CD4-positive, alpha-beta memory T cell (primary cell): Measurements from ENCODE around the gene PANK1. TPM values are rescaled to one million over a fixed set of nuclear protein-coding genes. Genes with fewer than 3 reads are reported as not detected.
A peak's percentile ranks its signal among the peaks of the same experiment; 100 is the strongest.

Experiments used
- CTCF ChIA-PET: fragments of 350-600 bp; sonication (Branson Sonifier 250); formaldehyde crosslinking; loops from one replicate; lab custom pipeline; 2021; ENCODE audit warnings: inconsistent platforms; ENCODE audit not compliant: partially characterized antibody; lab: Charles Lee
- POLR2A ChIA-PET: fragments of 350-600 bp; sonication (Branson Sonifier 250); formaldehyde crosslinking; loops from one replicate; lab custom pipeline; 2021; ENCODE audit not compliant: partially characterized antibody; lab: Charles Lee
- DNase-seq, 5 donors: peaks; one replicate each; pipeline versions ENCODE4 v3.0.0 to v3.0.0-alpha.2; 2020 to 2022; ENCODE audit warnings: mixed read lengths in 1 of 5
- H3K27ac ChIP-seq: one replicate; pipeline ENCODE4 v1.7.0; 2013; ENCODE audit warnings: low read depth, low read length
- H3K27me3 ChIP-seq: 2 replicates; pipeline ENCODE4 v1.7.0; 2013; ENCODE audit warnings: mild to moderate bottlenecking, low read length, moderate library complexity; ENCODE audit not compliant: insufficient read depth
- H3K36me3 ChIP-seq: 2 replicates; pipeline ENCODE4 v1.7.0; 2013; ENCODE audit warnings: mild to moderate bottlenecking, low read length, moderate library complexity; ENCODE audit not compliant: insufficient read depth
- H3K4me1 ChIP-seq: 2 replicates; pipeline ENCODE4 v1.7.0; 2013; ENCODE audit warnings: mild to moderate bottlenecking, low read length, moderate library complexity; ENCODE audit not compliant: insufficient read depth
- H3K4me3 ChIP-seq, 2 donors: one replicate each; pipeline ENCODE4 v1.7.0; 2013; ENCODE audit warnings: low read length in 2 of 2, mild to moderate bottlenecking in 1 of 2
- H3K9me3 ChIP-seq, 2 donors: one replicate each; pipeline ENCODE4 v1.7.0; 2013; ENCODE audit warnings: low read length in 2 of 2, control low read depth in 1 of 2; ENCODE audit not compliant: control insufficient read depth in 1 of 2
- H3K27ac Mint-ChIP-seq, 7 donors: one replicate each; pipeline ENCODE4 v1.8.0; 2020 to 2021; ENCODE audit warnings: mixed read lengths in 7 of 7, mild to moderate bottlenecking in 6 of 7, inconsistent platforms in 3 of 7, moderate library complexity in 3 of 7
- H3K27me3 Mint-ChIP-seq, 2 donors: one replicate each; pipeline ENCODE4 v1.8.0; 2020 to 2021; ENCODE audit warnings: mixed read lengths in 2 of 2
- H3K36me3 Mint-ChIP-seq, 2 donors: one replicate each; pipeline ENCODE4 v1.8.0; 2020 to 2021; ENCODE audit warnings: mixed read lengths in 2 of 2, inconsistent platforms in 1 of 2, mild to moderate bottlenecking in 1 of 2
- H3K4me1 Mint-ChIP-seq, 4 donors: one replicate each; pipeline ENCODE4 v1.8.0; 2020 to 2021; ENCODE audit warnings: mixed read lengths in 4 of 4, mild to moderate bottlenecking in 1 of 4
- H3K4me3 Mint-ChIP-seq, 8 donors: one replicate each; pipeline ENCODE4 v1.8.0; 2020 to 2021; ENCODE audit warnings: mixed read lengths in 8 of 8, mild to moderate bottlenecking in 7 of 8, moderate library complexity in 6 of 8, inconsistent platforms in 3 of 8
- H3K9me3 Mint-ChIP-seq, 8 donors: one replicate each; pipeline ENCODE4 v1.8.0; 2020 to 2021; ENCODE audit warnings: mixed read lengths in 8 of 8, mild to moderate bottlenecking in 5 of 8, inconsistent platforms in 3 of 8, moderate library complexity in 1 of 8
- intact Hi-C: fragments of 100-400 bp; cut with micrococcal nuclease; formaldehyde crosslinking; loops from one replicate; pipeline ENCODE4 v1.15.1; 2023
- polyA plus RNA-seq, 2 donors: library from polyadenylated mRNA; unstranded; fragments of 300-500 nt; fragmentation: Illumina TruSeq; gene quantifications; one replicate each; pipeline ENCODE4 v1.2.3, GENCODE V29; 2021
- total RNA-seq, 2 experiments: library from RNA; stranded (reverse); gene quantifications; one replicate each; pipeline ENCODE4 v1.2.3, GENCODE V29; 2021

Gene PANK1
- total RNA-seq (1 to 10 TPM; 4.3 to 4.5 TPM), polyA plus RNA-seq (1 to 10 TPM; 1.6 to 1.9 TPM)

DNA sequence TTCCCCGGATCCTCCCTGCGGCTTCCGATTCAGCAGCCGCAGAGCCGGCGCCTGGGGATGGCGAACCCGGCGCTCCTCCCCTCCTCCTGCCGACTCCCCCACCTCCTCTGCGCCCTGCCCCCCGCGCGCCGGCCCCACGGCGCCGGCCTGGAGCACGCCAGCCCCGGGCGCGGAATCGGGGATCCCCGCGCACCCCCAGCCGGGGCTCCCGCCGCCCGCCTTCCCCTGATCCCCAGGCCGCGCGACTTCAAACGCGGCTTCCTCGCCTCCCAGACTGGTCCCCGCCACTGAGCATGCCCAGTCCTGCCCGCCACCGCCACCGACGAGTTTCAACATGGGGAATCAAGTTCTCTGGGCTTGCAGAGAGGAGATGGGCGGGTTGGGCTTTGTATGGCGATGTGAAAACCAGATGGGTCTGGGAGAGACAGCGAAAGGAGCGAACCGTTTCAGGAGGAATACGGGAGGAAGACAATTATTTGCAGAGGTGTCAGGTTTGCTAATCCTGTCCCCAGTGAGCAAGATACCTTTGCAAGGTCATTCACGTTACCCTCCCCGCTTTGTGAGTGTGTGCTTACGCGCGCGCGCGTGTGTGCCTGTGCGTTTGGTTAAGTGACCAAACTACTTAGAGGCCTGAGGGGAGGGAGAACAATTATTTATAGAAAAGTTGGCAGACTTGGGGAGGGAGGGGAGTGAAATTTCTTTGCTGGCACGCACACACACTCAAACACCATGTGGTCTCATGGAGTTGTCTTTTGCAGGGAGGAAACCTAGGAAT, at the start of gene PANK1:
Gene PANK1, minus strand, starts transcription at position 276 of the 775 bp plus-strand sequence. CDS start 351 bp downstream, outside the sequence.
- H3K27me3 Mint-ChIP-seq = peaks cover 3 to 11% of the 10 kb centered on the region in 2 donors

DNA sequence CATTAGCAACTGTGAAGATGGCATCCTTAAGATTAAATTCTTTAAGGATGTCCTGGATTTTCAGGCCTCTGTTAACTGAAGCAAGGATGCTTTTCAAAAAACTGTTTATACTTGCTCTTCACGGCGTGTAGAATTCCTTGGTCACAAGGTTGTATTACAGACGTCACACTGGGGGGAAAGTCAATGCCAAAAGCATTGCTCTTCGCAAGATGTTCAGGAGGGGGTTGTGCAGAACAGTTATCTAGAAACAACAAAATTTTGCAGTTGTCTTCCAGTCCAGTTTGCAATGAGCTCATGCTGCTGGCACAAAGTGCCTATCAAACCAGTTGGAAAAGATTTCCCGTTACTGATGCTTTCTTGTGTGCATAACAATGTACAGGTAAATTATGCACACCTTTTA, 48.1 kb upstream of the PANK1 start:
- POLR2A ChIA-PET = no interaction called here
- no peak for DNase-seq
- H3K4me1 ChIP-seq = no peaks in the 10 kb centered on the region
- no peak overlapping the region for H3K27ac ChIP-seq
- H3K4me3 ChIP-seq = no peak overlapping the region
- Mint-ChIP-seq H3K9me3 (peaks cover 0 to 1% (median 0%) of the 10 kb centered on the region in 8 donors), H3K4me3 (no peak overlapping the region), H3K36me3 (no peaks in the 10 kb centered on the region), H3K27ac (peak overlapping the region in 1 of 7 donors; percentile 10), H3K4me1 (no peaks in the 10 kb centered on the region), H3K27me3 (no peaks in the 10 kb centered on the region)
- H3K27me3 ChIP-seq = no peaks in the 10 kb centered on the region
- H3K9me3 ChIP-seq = no peaks in the 10 kb centered on the region
- intact Hi-C loops = no loop called here
- CTCF ChIA-PET = no interaction called here
- H3K36me3 ChIP-seq = no peaks in the 10 kb centered on the region

More for the DNA sequence above, at the start of gene PANK1:
- Histone ChIP-seq H3K36me3 (no peaks in the 10 kb centered on the region), H3K9me3 (no peaks in the 10 kb centered on the region), H3K27me3 (no peaks in the 10 kb centered on the region), H3K4me3 (peak within 1 kb of the TSS; percentile 55 to 79), H3K4me1 (peaks cover 16% of the 10 kb centered on the region), H3K27ac (peak within 1 kb of the TSS; percentile 43)
- intact Hi-C loops = loop anchor here (1.0 to 10.0 kb wide), 5 partner anchors 30 to 1830 kb away; partner anchors contain the start of genes ATAD1, IFIT5, KIF20B and LIPA
- ChIA-PET CTCF (no interaction called here), POLR2A (no interaction called here)
- no peaks in the 10 kb centered on the region for H3K36me3 Mint-ChIP-seq
- H3K4me3 Mint-ChIP-seq = peak within 1 kb of the TSS in 7 of 8 donors; percentile 87 to 95 (median 93)
- H3K9me3 Mint-ChIP-seq = peaks cover 0 to 1% (median 0%) of the 10 kb centered on the region in 8 donors
- peak; percentile 68 to 78 (median 71) for DNase-seq
- H3K4me1 Mint-ChIP-seq = peaks cover 8 to 11% (median 10%) of the 10 kb centered on the region in 4 donors
- peak within 1 kb of the TSS; percentile 43 to 92 (median 73) for H3K27ac Mint-ChIP-seq

DNA sequence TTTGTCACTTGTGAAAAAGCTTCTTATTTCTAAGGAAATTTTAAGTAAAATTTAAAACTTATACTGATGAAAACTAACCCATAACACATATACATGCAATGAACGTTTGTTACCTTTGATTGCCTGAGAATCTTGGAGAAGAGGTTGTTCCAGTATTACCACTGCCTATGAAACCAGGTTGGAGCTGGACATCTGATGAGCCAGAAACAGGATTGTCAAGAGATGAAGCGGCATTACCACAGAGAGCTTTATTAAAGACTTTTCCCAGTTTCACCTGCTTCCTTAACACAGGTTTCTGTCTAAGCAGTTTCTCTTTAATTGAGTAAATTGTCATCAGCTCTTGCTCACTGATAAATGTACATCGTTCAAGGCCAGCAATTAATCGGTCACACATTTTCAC, 47.4 kb upstream of the PANK1 start:
- Mint-ChIP-seq H3K9me3 (peaks cover 0 to 1% (median 0%) of the 10 kb centered on the region in 8 donors), H3K4me3 (no peak overlapping the region)
- POLR2A ChIA-PET = no interaction called here

DNA sequence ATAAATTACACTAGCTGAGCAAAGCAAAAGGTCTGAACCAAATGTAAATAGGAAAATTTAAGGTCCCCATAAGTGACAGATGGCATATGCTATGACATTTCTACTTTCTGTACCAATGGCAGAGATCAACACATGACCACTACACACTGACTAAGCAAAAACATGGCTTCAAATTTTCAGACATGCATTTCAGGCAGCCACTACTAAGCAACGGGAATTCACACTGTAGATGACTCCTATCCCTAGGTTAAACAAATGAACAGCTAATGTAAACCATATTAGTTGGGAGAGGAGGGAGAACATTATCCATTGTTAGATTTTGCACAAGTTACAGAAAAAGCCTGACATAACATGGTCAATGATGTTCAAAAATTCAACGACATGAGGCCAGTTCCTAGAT, 45.0 kb upstream of the PANK1 start:
- Histone ChIP-seq H3K27me3 (no peaks in the 10 kb centered on the region), H3K9me3 (no peaks in the 10 kb centered on the region), H3K27ac (no peak overlapping the region), H3K4me3 (no peak overlapping the region), H3K4me1 (no peaks in the 10 kb centered on the region), H3K36me3 (no peaks in the 10 kb centered on the region)
- Mint-ChIP-seq H3K27me3 (peaks cover 2 to 11% of the 10 kb centered on the region in 2 donors), H3K4me1 (no peaks in the 10 kb centered on the region), H3K27ac (no peak overlapping the region), H3K9me3 (peaks cover 0 to 1% (median 0%) of the 10 kb centered on the region in 8 donors), H3K4me3 (no peak overlapping the region), H3K36me3 (no peaks in the 10 kb centered on the region)
- CTCF ChIA-PET = interaction anchor here (1.7 kb wide), 1 partner anchor 11 kb away, joined by 4 read pairs; the partner anchor contains the start of gene KIF20B
- no peak for DNase-seq
- POLR2A ChIA-PET = no interaction called here
- intact Hi-C loops = no loop called here

More for the DNA sequence above, 47.4 kb upstream of the PANK1 start:
- CTCF ChIA-PET = no interaction called here
- Histone ChIP-seq H3K27me3 (no peaks in the 10 kb centered on the region), H3K4me3 (no peak overlapping the region), H3K9me3 (no peaks in the 10 kb centered on the region), H3K27ac (no peak overlapping the region), H3K4me1 (no peaks in the 10 kb centered on the region), H3K36me3 (no peaks in the 10 kb centered on the region)
- Mint-ChIP-seq H3K27me3 (peaks cover 2 to 3% of the 10 kb centered on the region in 2 donors), H3K27ac (no peak overlapping the region), H3K4me1 (no peaks in the 10 kb centered on the region), H3K36me3 (no peaks in the 10 kb centered on the region)
- intact Hi-C loops = no loop called here
- DNase-seq = no peak

DNA sequence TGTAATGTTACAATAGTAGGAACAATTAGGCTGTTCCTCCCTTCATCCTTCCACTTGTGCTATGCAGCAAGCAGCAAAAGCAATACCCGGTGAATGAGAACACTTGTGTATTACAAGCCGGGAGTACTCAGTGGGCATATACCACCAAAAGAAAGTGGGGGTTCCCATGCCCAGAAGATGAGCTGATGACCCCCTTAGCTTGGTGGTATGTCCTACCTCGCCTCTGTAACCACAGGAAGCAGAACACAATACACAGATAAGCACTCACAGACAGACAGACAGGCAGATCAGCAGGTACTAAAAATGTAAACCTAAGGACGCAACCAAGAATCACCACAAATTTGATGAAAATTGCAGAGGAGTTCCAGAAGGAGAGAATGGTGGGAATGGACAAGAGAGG, 40.9 kb upstream of the PANK1 start:
- no peaks in the 10 kb centered on the region for H3K36me3 ChIP-seq
- Mint-ChIP-seq H3K27me3 (peaks cover 13 to 17% of the 10 kb centered on the region in 2 donors), H3K9me3 (peaks cover 0 to 1% (median 0%) of the 10 kb centered on the region in 8 donors), H3K4me1 (no peaks in the 10 kb centered on the region), H3K27ac (no peak overlapping the region), H3K4me3 (no peak overlapping the region), H3K36me3 (no peaks in the 10 kb centered on the region)
- ChIA-PET POLR2A (no interaction called here), CTCF (no interaction called here)
- H3K27me3 ChIP-seq = peaks cover 4% of the 10 kb centered on the region
- H3K9me3 ChIP-seq = no peaks in the 10 kb centered on the region
- intact Hi-C loops = no loop called here
- H3K27ac ChIP-seq = no peak overlapping the region
- DNase-seq = no peak
- no peak overlapping the region for H3K4me3 ChIP-seq
- no peaks in the 10 kb centered on the region for H3K4me1 ChIP-seq

DNA sequence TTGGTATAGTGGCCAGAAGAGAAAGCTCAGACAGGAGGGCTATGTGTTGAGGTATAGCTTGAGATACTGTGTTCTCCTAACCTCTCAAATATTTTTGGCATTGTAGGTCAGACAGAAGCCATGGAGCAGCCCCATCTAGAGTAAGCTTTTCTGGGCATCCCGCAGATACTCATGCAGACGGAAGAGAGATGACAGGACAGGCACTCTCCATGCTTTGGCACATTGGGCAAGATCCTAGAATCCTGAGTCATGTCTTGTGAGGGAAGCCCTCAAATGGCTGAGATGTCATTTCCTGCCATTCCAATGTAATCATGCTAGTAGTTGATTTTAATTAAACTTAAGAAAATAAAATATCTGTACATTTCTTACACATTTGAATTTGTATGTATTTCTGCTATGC, 39.6 kb upstream of the PANK1 start:
- ChIA-PET CTCF (no interaction called here), POLR2A (no interaction called here)
- no peak for DNase-seq
- no peaks in the 10 kb centered on the region for H3K36me3 Mint-ChIP-seq
- Histone ChIP-seq H3K27me3 (peaks cover 8% of the 10 kb centered on the region), H3K36me3 (no peaks in the 10 kb centered on the region), H3K27ac (no peak overlapping the region), H3K4me3 (no peak overlapping the region), H3K9me3 (no peaks in the 10 kb centered on the region), H3K4me1 (no peaks in the 10 kb centered on the region)
- H3K4me1 Mint-ChIP-seq = no peaks in the 10 kb centered on the region
- intact Hi-C loops = no loop called here
- no peak overlapping the region for H3K4me3 Mint-ChIP-seq
- peaks cover 17 to 21% of the 10 kb centered on the region in 2 donors for H3K27me3 Mint-ChIP-seq
- H3K9me3 Mint-ChIP-seq = no peaks in the 10 kb centered on the region
- no peak overlapping the region for H3K27ac Mint-ChIP-seq

DNA sequence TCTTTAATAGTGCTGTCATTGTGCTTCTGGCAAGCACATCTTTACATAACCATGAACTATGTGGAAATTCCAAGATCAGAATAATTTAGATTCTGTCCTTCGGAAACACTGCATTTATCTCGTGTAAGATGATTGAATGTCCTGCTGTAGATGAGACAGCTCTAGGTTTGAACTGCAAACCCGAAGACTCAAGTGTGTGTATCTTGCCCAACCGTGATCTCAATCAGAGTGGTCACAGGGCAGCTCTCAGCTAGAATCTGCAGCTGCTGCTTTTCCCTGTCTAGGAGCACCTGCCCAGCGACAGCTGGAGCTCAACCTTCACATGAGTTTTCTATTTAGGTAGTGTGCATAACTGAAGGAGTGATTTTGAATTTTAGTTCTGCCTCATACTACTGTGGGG, 38.8 kb upstream of the PANK1 start:
- CTCF ChIA-PET = no interaction called here
- H3K36me3 Mint-ChIP-seq = no peaks in the 10 kb centered on the region

More for the DNA sequence above, 38.8 kb upstream of the PANK1 start:
- Histone ChIP-seq H3K27me3 (peaks cover 8% of the 10 kb centered on the region), H3K4me1 (no peaks in the 10 kb centered on the region), H3K4me3 (no peak overlapping the region), H3K27ac (no peak overlapping the region), H3K36me3 (no peaks in the 10 kb centered on the region), H3K9me3 (no peaks in the 10 kb centered on the region)
- Mint-ChIP-seq H3K4me1 (no peaks in the 10 kb centered on the region), H3K9me3 (no peaks in the 10 kb centered on the region), H3K27me3 (peaks cover 17 to 21% of the 10 kb centered on the region in 2 donors), H3K4me3 (no peak overlapping the region), H3K27ac (no peak overlapping the region)
- POLR2A ChIA-PET = no interaction called here
- DNase-seq = no peak
- intact Hi-C loops = no loop called here
